A549 (cell line): ENCODE results near the gene AHSG. TPM values are rescaled to one million over a fixed set of nuclear protein-coding genes. Genes with fewer than 3 reads are reported as not detected.

ENCODE experiments used
- ATAC-seq, 2 experiments: fragments of 200-7000 bp in 1 of 2; fragments of >200 bp in 1 of 2; cut with Nextera tagmentation in 1 of 2; cut with Tn5 transposase in 1 of 2; 3 replicates each; pipeline versions ENCODE4 v1.8.0 to v1.9.1; 2018 to 2020; ENCODE audit warnings: mild to moderate bottlenecking in 1 of 2, moderate library complexity in 1 of 2
- CTCF ChIA-PET: fragments of 300-600 bp; sonication (Branson Sonifier 250); formaldehyde crosslinking; extraction: SDS; loops from one replicate; lab custom pipeline; 2021; ENCODE audit warnings: antibody characterized with exemption, inconsistent platforms; lab: Yijun Ruan, JAX
- POLR2A ChIA-PET: fragments of 350-600 bp; formaldehyde crosslinking; extraction: SDS; loops from one replicate; lab custom pipeline; 2021; ENCODE audit warnings: antibody characterized with exemption, inconsistent platforms; lab: Yijun Ruan, JAX
- DNase-seq, 2 experiments: peaks; one replicate each; pipeline versions ENCODE4 v3.0.0 to v3.0.0-alpha.2; 2011 to 2016; ENCODE audit warnings: low read depth in 1 of 2, low spot score in 1 of 2
- FAIRE-seq: peaks from 2 replicates; lab custom pipeline; 2011; peaks lifted over from hg19 to GRCh38; lab: Jason Lieb, UNC
- H3K27ac ChIP-seq, 2 experiments: fragments of >200 bp; sonication (Bioruptor Twin); formaldehyde crosslinking; 3 replicates each; pipeline ENCODE4 v1.5.1; 2016 to 2017
- H3K4me1 ChIP-seq: fragments of >200 bp; sonication (Bioruptor Twin); formaldehyde crosslinking; 3 replicates; pipeline ENCODE4 v1.6.1; 2016
- H3K4me2 ChIP-seq: fragments of >200 bp; sonication (Bioruptor Twin); formaldehyde crosslinking; 3 replicates; pipeline ENCODE4 v1.6.1; 2016
- H3K4me3 ChIP-seq: fragments of >200 bp; sonication (Bioruptor Twin); formaldehyde crosslinking; 3 replicates; pipeline ENCODE4 v1.5.1; 2016
- H3K9me3 ChIP-seq: fragments of >200 bp; sonication (Bioruptor Twin); formaldehyde crosslinking; 3 replicates; pipeline ENCODE4 v1.6.1; 2016
- BCL3 ChIP-seq: fragments of >200 bp; sonication (Bioruptor Twin); formaldehyde crosslinking; IDR thresholded peaks from 3 replicates; pipeline ENCODE4 v1.6.1; 2016
- CBX8 ChIP-seq: fragments of 200-600 bp; sonication (generic); IDR thresholded peaks from 2 replicates; pipeline ENCODE4 v1.6.1; 2016
- CHD2 ChIP-seq: fragments of 150-350 bp; IDR thresholded peaks from 2 replicates; pipeline ENCODE4 v1.6.1; 2014; ENCODE audit warnings: low read length; ENCODE audit not compliant: partially characterized antibody
- E2F6 ChIP-seq: IDR thresholded peaks from 2 replicates; pipeline ENCODE4 v1.6.1; 2012; ENCODE audit warnings: low read depth, borderline replicate concordance
- EHF ChIP-seq: fragments of 250-450 bp; sonication (Bioruptor Pico); IDR thresholded peaks from 2 replicates; pipeline ENCODE4 v1.5.0; 2020; ENCODE audit warnings: mild to moderate bottlenecking
- EP300 ChIP-seq, 2 experiments: fragments of >200 bp; sonication (Bioruptor Twin); formaldehyde crosslinking; IDR thresholded peaks; 2 replicates in 1 of 2; 3 replicates in 1 of 2; pipeline ENCODE4 v1.6.1; 2016 to 2017
- FOSB ChIP-seq: fragments of 250-450 bp; sonication (Bioruptor Pico); IDR thresholded peaks from 2 replicates; pipeline ENCODE4 v1.5.0; 2020; ENCODE audit warnings: mild to moderate bottlenecking, moderate library complexity
- FOSL2 ChIP-seq, 2 experiments: fragments of 450-650 bp in 1 of 2; fragments of >200 bp in 1 of 2; sonication (Bioruptor Twin) in 1 of 2; formaldehyde crosslinking; IDR thresholded peaks; 2 replicates each; pipeline versions ENCODE4 v1.5.0 to v1.6.1; 2016 to 2020; ENCODE audit warnings: mild to moderate bottlenecking in 1 of 2, moderate library complexity in 1 of 2
- GATA3 ChIP-seq: IDR thresholded peaks from 2 replicates; pipeline ENCODE4 v1.6.1; 2012; ENCODE audit warnings: borderline replicate concordance
- HDAC2 ChIP-seq: fragments of 200-600 bp; sonication (generic); IDR thresholded peaks from 2 replicates; pipeline ENCODE4 v1.6.1; 2016
- HES2 ChIP-seq: fragments of >200 bp; sonication (Bioruptor Twin); formaldehyde crosslinking; IDR thresholded peaks from 2 replicates; pipeline ENCODE4 v1.6.1; 2016
- JUNB ChIP-seq: fragments of >200 bp; sonication (Bioruptor Twin); formaldehyde crosslinking; IDR thresholded peaks from 2 replicates; pipeline ENCODE4 v1.6.1; 2016
- KDM1A ChIP-seq: fragments of 200-600 bp; sonication (generic); IDR thresholded peaks from 2 replicates; pipeline ENCODE4 v1.6.1; 2016; ENCODE audit warnings: low read depth, mild to moderate bottlenecking
- KDM5A ChIP-seq: fragments of 200-600 bp; sonication (generic); IDR thresholded peaks from 2 replicates; pipeline ENCODE4 v1.6.1; 2016; ENCODE audit warnings: antibody characterized with exemption, mild to moderate bottlenecking
- MAFK ChIP-seq: fragments of 450-650 bp; IDR thresholded peaks from 2 replicates; pipeline ENCODE4 v1.6.1; 2014; ENCODE audit not compliant: partially characterized antibody
- MAZ ChIP-seq: fragments of 150-350 bp; IDR thresholded peaks from 2 replicates; pipeline ENCODE4 v1.6.1; 2014; ENCODE audit warnings: antibody characterized with exemption, low read depth, low read length, borderline replicate concordance
- MYC ChIP-seq: IDR thresholded peaks from 2 replicates; pipeline ENCODE4 v1.6.1; 2012; ENCODE audit warnings: mild to moderate bottlenecking, inconsistent platforms, low read length, improper control_type of control experiment, borderline replicate concordance
- NR3C1 ChIP-seq: fragments of >200 bp; sonication (Bioruptor Twin); formaldehyde crosslinking; IDR thresholded peaks from 3 replicates; pipeline ENCODE4 v1.6.1; 2017
- PHF8 ChIP-seq: fragments of 200-600 bp; sonication (generic); IDR thresholded peaks from 2 replicates; pipeline ENCODE4 v1.6.1; 2016; ENCODE audit warnings: low read depth, mild to moderate bottlenecking, antibody characterized with exemption, moderate library complexity, borderline replicate concordance
- POLR2AphosphoS2 ChIP-seq: conservative IDR thresholded peaks from 2 replicates; pipeline ENCODE4 v1.6.1; 2012; ENCODE audit warnings: low read length, improper control_type of control experiment, inconsistent platforms
- RAD21 ChIP-seq, 2 experiments: fragments of >200 bp in 1 of 2; sonication (Bioruptor Twin) in 1 of 2; formaldehyde crosslinking in 1 of 2; IDR thresholded peaks in 1 of 2; conservative IDR thresholded peaks in 1 of 2; 2 replicates in 1 of 2; 3 replicates in 1 of 2; pipeline ENCODE4 v1.6.1; 2012 to 2018; ENCODE audit warnings: inconsistent platforms in 1 of 2
- RCOR1 ChIP-seq: fragments of 150-350 bp; IDR thresholded peaks from 2 replicates; pipeline ENCODE4 v1.6.1; 2014; ENCODE audit warnings: antibody characterized with exemption, low read length, low read depth
- REST ChIP-seq: fragments of 200-600 bp; sonication (generic); IDR thresholded peaks from 2 replicates; pipeline ENCODE4 v1.6.1; 2016; ENCODE audit warnings: antibody characterized with exemption, mild to moderate bottlenecking, moderate library complexity
- RNF2 ChIP-seq: fragments of 200-600 bp; sonication (generic); IDR thresholded peaks from 2 replicates; pipeline ENCODE4 v1.6.1; 2016; ENCODE audit warnings: low read depth, mild to moderate bottlenecking, antibody characterized with exemption, moderate library complexity, borderline replicate concordance
- SMC3 ChIP-seq: fragments of >200 bp; sonication (Bioruptor Twin); formaldehyde crosslinking; IDR thresholded peaks from 3 replicates; pipeline ENCODE4 v1.6.1; 2018; ENCODE audit warnings: inconsistent platforms
- TP53 ChIP-seq: fragments of 250-450 bp; sonication (Bioruptor Pico); IDR thresholded peaks from 2 replicates; pipeline ENCODE4 v1.5.0; 2021; ENCODE audit warnings: mild to moderate bottlenecking, moderate library complexity
- WGBS: methylation state at CpG from one replicate; pipeline ENCODE4 v1.1.6; 2017; ENCODE audit errors: missing lambda C conversion rate; 5-methylcytosine and 5-hydroxymethylcytosine counted together
- polyA plus RNA-seq, 4 experiments: library from polyadenylated mRNA; depleted of rRNA in 3 of 4; stranded (reverse); fragments of >200 nt; fragmentation: RNase III in 1 of 4; extraction: RNeasy Plus Mini Kit Qiagen cat#74134 plus additional on column Dnase treatment in 1 of 4; gene quantifications; 2 replicates in 3 of 4; 3 replicates in 1 of 4; pipeline ENCODE4 v1.2.3, GENCODE V29; 2011 to 2017

Gene AHSG
- polyA plus RNA-seq, 2 of the 4 experiments (the other 2 are of a cell fraction): 0.08 to 0.49 TPM

- Histone ChIP-seq H3K4me2 (no peak overlapping the region), H3K27ac (no peak overlapping the region), H3K9me3 (no peaks in the 10 kb centered on the region), H3K4me3 (no peak overlapping the region), H3K4me1 (peaks cover 13% of the 10 kb centered on the region; the same call in 2 of the 3 replicates)
- ATAC-seq (no peak), DNase-seq (no peak), FAIRE-seq (no peak)
- 58% methylated on average over 2 of the region's 2 CpGs for WGBS
- no peak for TF ChIP-seq PHF8
- no peak for TF ChIP-seq POLR2AphosphoS2
- no peak for TF ChIP-seq MYC
- POLR2A ChIA-PET: no interaction called here
- CTCF ChIA-PET: interaction anchor here (0.7 kb wide), 1 partner anchor 18 kb away, joined by 3 read pairs; no protein-coding TSS in a partner anchor
Measured at GRCh38 chr3:186638259-186638658, 25.4 kb downstream of the AHSG start.

GRCh38 chr3:186639778-186640472 is 27.1 kb downstream of the AHSG start, which contains the start of gene FETUB:
Gene FETUB, plus strand, starts transcription at chr3:186640399. Its CDS starts 62 bp downstream, at chr3:186640461.
- no peak within 1 kb of the TSS for H3K4me3 ChIP-seq
- POLR2A ChIA-PET: no interaction called here
- no peak for ATAC-seq
- 80% methylated on average over 1 of the region's 1 CpG for WGBS
- TF ChIP-seq SMC3 (no peak), E2F6 (no peak), EHF (CRISPR knock-in tag) (no peak), EP300 (IDR thresholded peaks at IDR 0.05) (no peak), FOSL2 (IDR thresholded peaks at IDR 0.05) (no peak), FOSL2 (CRISPR knock-in tag; IDR thresholded peaks at IDR 0.05) (no peak), HES2 (no peak), CBX8 (no peak), KDM1A (no peak), TP53 (CRISPR knock-in tag) (no peak), GATA3 (no peak), NR3C1 (no peak), RCOR1 (no peak), POLR2AphosphoS2 (no peak)
- TF ChIP-seq, all 56 proteins: peak for 0
- H3K4me2 ChIP-seq: peak within 1 kb of the TSS; percentile 48
- CTCF ChIA-PET: interaction anchor here (4.0 kb wide), 1 partner anchor 25 kb away, joined by 16 read pairs; no protein-coding TSS in a partner anchor
- no peaks in the 10 kb centered on the region for H3K9me3 ChIP-seq
- FAIRE-seq (no peak), DNase-seq (no peak)
- peaks cover 13% of the 10 kb centered on the region; the same call in 2 of the 3 replicates for H3K4me1 ChIP-seq
- H3K27ac ChIP-seq: peak within 1 kb of the TSS; percentile 34 to 66; a peak in 4 of 6 replicates

- DNase-seq (peak; percentile 12 to 21), ATAC-seq (peak; percentile 76 to 78), FAIRE-seq (no peak)
- CTCF ChIA-PET: interaction anchor here (4.0 kb wide), 1 partner anchor 25 kb away, joined by 16 read pairs; no protein-coding TSS in a partner anchor
- H3K4me1 ChIP-seq: peaks cover 13% of the 10 kb centered on the region; the same call in 2 of the 3 replicates
- TF ChIP-seq JUNB: no peak
- TF ChIP-seq MAZ: no peak
- TF ChIP-seq HDAC2: no peak
- TF ChIP-seq BCL3: no peak
- no peak for TF ChIP-seq RCOR1
- no peak for TF ChIP-seq MAFK
- TF ChIP-seq RAD21 (conservative IDR thresholded peaks at IDR 0.05 in 1 of 2, IDR thresholded peaks at IDR 0.05 in 1 of 2): no peak
- no peak for TF ChIP-seq TP53 (CRISPR knock-in tag)
- TF ChIP-seq CHD2: no peak
- TF ChIP-seq KDM5A: no peak
- no peak for TF ChIP-seq REST
- no peak for TF ChIP-seq FOSB (CRISPR knock-in tag)
- TF ChIP-seq RNF2: no peak
- 21% methylated on average over 6 of the region's 9 CpGs for WGBS
- peak overlapping the region; percentile 48 for H3K4me2 ChIP-seq
- peak overlapping the region; percentile 34 to 66; a peak in 4 of 6 replicates for H3K27ac ChIP-seq
- H3K9me3 ChIP-seq: no peaks in the 10 kb centered on the region
- POLR2A ChIA-PET: no interaction called here
- no peak overlapping the region for H3K4me3 ChIP-seq
Measured at GRCh38 chr3:186640473-186640818, 27.6 kb downstream of the AHSG start.
